SK-N-SH (cell line): Measurements from ENCODE around the gene MRPS9.

Source experiments
- EP300 ChIP-seq, 2 experiments: IDR thresholded peaks; 2 replicates each; pipeline versions ENCODE4 v1.4.0 to v1.6.1; 2012; ENCODE audit warnings: borderline replicate concordance in 1 of 2, low read depth in 1 of 2, low read length in 1 of 2
- EZH2phosphoT487 ChIP-seq: fragments of 200-600 bp; sonication (generic); IDR thresholded peaks from 2 replicates; pipeline ENCODE4 v1.6.1; 2017; ENCODE audit warnings: low read depth, mixed run types, mild to moderate bottlenecking, antibody characterized with exemption, moderate library complexity, borderline replicate concordance
- GATA2 ChIP-seq: sonication (generic); formaldehyde crosslinking; IDR thresholded peaks from 2 replicates; pipeline ENCODE4 v1.5.0; 2020; ENCODE audit warnings: mild to moderate bottlenecking, missing genetic modification reagents
- JUND ChIP-seq: IDR thresholded peaks from 2 replicates; pipeline ENCODE4 v1.4.0; 2012
- PBX3 ChIP-seq: IDR thresholded peaks from 2 replicates; pipeline ENCODE4; 2012
- POLR2AphosphoS5 ChIP-seq: IDR thresholded peaks from 2 replicates; pipeline ENCODE4 v1.6.1; 2012; ENCODE audit warnings: low read depth, low read length
- RAD21 ChIP-seq: IDR thresholded peaks from 2 replicates; pipeline ENCODE4 v1.6.1; 2012; ENCODE audit warnings: mild to moderate bottlenecking, low read length
- SMC3 ChIP-seq: IDR thresholded peaks from 2 replicates; pipeline ENCODE4 v1.6.1; 2012; ENCODE audit warnings: low read depth, low read length, improper control_type of control experiment
- TEAD4 ChIP-seq: IDR thresholded peaks from 2 replicates; pipeline ENCODE4 v1.4.0; 2012; ENCODE audit warnings: mild to moderate bottlenecking, borderline replicate concordance; ENCODE audit not compliant: insufficient read depth
- TF ChIP-seq, protein P1 (sequence below): fragments of 200-600 bp; sonication (generic); IDR thresholded peaks from 2 replicates; pipeline ENCODE4 v1.6.1; 2017; ENCODE audit warnings: antibody characterized with exemption, mild to moderate bottlenecking, moderate library complexity
- TF ChIP-seq, protein P2 (sequence below): fragments of 150-350 bp; IDR thresholded peaks from 2 replicates; pipeline ENCODE4 v1.6.1; 2017; ENCODE audit warnings: antibody characterized with exemption, low read length, low read depth, borderline replicate concordance

DNA sequence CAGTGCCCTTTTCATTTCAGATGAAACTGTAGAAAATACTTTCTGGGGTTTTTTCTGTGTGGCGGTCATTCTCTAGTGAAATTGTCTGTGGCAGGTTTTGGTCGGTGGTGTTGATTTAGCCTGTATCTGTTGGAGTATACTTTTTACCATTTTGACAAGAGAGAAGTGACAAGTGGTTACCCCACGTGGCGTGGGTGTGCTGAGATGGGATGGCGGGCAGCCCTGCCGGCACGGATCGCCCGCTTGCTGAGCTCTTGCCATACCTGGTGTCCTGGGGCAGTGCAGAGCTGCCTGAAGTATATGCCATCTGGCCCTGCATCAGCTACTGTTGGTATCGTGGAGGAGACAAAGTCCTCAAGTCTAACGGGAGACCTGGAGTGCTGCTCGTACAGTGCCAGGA lies 64.1 kb downstream of the MRPS9 start:
- TF ChIP-seq TEAD4 (no peak), PBX3 (no peak), JUND (no peak), EZH2phosphoT487 (no peak), POLR2AphosphoS5 (no peak), EP300 (IDR thresholded peaks at IDR 0.05; ENCODE audit: borderline replicate concordance in 1 of 2, low read depth in 1 of 2, low read length in 1 of 2) (no peak), RAD21 (no peak), SMC3 (no peak), GATA2 (no peak)
- TF ChIP-seq, protein P1, sequence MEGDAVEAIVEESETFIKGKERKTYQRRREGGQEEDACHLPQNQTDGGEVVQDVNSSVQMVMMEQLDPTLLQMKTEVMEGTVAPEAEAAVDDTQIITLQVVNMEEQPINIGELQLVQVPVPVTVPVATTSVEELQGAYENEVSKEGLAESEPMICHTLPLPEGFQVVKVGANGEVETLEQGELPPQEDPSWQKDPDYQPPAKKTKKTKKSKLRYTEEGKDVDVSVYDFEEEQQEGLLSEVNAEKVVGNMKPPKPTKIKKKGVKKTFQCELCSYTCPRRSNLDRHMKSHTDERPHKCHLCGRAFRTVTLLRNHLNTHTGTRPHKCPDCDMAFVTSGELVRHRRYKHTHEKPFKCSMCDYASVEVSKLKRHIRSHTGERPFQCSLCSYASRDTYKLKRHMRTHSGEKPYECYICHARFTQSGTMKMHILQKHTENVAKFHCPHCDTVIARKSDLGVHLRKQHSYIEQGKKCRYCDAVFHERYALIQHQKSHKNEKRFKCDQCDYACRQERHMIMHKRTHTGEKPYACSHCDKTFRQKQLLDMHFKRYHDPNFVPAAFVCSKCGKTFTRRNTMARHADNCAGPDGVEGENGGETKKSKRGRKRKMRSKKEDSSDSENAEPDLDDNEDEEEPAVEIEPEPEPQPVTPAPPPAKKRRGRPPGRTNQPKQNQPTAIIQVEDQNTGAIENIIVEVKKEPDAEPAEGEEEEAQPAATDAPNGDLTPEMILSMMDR, result no peak
- TF ChIP-seq, protein P2, sequence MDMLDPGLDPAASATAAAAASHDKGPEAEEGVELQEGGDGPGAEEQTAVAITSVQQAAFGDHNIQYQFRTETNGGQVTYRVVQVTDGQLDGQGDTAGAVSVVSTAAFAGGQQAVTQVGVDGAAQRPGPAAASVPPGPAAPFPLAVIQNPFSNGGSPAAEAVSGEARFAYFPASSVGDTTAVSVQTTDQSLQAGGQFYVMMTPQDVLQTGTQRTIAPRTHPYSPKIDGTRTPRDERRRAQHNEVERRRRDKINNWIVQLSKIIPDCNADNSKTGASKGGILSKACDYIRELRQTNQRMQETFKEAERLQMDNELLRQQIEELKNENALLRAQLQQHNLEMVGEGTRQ, result no peak
